GM19099 (cell line): Measurements from ENCODE around the gene SNHG17.

Experiments
- POLR2A ChIP-seq: IDR thresholded peaks from 3 replicates; pipeline ENCODE4 v1.6.1; 2011; ENCODE audit warnings: low read depth; ENCODE audit not compliant: insufficient read length; ENCODE audit errors: extremely low read depth

Gene SNHG17

GRCh38 chr20:38402089-38402488, 33.0 kb downstream of the SNHG17 start:
- no peak for TF ChIP-seq POLR2A

- no peak for TF ChIP-seq POLR2A
Measured at GRCh38 chr20:38395165-38395564, 40.0 kb downstream of the SNHG17 start.

DNA sequence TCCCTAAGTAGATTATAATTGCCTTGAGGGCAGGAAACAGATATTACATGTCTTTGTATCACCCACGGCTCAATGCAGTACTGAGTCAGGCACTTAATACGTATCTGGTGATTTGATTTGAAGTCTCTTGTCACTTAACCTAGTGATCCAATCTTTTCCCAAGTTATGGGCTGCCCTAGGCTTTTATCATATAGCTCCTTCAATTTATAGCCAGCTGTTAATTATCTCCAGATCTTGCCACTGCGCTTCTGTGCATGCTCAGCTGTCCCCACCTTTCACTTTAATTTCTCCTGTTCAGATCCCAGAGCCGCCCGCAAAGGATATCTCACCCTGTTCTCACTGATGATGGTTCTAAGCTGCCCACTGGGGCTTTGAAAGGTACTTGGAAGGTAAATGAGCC, 41.9 kb downstream of the SNHG17 start:
- no peak for TF ChIP-seq POLR2A

GRCh38 chr20:38392356-38392755, 42.8 kb downstream of the SNHG17 start:
- TF ChIP-seq POLR2A = no peak

DNA sequence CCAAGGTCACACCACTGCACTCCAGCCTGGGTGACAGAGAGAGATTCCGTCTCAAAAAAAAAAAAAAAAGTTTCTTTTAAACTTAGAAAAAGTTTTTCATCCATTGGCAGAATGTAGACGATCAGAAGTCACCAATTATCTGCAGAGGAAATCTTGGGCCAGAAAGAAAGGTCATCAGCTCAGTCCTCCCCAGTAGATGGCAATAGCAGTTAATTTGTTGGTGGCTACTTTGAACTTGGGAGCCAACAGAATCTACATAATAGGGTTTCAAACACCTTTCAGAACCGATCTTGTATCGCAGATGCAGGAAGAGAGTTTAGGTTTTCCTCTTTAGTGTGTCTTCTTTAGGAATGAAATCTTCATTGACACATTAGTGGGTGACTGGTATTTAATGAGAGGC, 47.2 kb downstream of the SNHG17 start:
- TF ChIP-seq POLR2A = no peak

GRCh38 chr20:38386851-38387250, 48.3 kb downstream of the SNHG17 start:
- TF ChIP-seq POLR2A = no peak

DNA sequence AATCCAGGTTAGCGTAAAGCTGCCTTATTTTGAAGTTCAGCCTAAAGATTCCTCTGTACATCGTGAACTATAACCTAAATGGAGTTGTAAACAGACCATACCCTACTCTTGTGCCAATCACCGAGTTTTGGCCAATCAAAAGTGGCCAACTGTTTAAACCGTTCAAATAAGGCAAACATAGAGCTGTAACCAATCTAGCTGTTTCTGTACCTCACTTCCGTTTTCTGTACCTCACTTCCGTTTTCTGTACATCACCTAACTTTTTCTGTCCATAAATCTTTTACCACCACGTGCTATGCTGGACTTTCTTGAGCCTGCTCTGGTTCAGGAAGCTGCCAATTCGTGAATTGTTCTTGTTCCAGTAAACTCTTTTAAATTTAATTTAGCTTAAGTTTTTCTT, 49.1 kb downstream of the SNHG17 start:
- no peak for TF ChIP-seq POLR2A

DNA sequence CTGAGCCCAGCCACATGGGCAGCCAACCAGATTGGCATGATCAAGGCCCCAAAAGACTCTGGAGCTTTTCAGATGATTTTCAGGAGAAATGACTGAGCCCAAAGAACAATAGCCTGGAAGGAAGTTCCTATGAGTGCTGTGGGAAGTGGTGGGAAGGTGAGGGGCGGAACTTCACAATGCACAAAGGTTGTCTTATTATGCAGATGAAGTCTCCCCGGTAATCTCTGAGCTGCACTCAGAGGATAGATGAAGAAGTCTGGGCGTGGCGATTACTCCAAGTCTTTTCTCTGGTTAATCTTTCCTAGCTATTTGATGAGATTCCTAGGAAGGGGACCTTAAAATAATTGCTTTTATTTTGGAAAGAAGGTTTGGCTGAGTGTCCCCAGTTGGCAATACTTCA, 52.0 kb downstream of the SNHG17 start:
- no peak for TF ChIP-seq POLR2A

GRCh38 chr20:38377039-38377685, 58.0 kb downstream of the SNHG17 start:
- no peak for TF ChIP-seq POLR2A

DNA sequence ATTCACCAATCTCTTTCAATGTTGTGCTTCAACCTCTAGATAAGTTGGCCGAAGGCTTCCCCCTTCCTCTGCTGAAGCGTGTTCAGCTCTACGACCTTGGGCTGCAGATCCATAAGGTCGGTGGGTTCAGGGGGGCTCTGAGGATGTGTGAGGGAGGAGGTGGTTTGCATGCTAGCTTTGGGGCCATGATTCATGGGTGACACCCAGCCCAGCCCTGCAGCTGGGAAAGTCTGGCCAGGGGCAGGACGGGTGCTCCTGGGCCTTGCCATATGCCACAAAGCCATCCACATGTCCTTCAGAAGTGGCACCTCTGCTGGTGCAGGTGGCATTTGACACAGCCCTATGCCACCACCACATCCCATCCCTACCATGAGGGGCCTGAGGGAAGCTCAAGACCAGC, 61.2 kb downstream of the SNHG17 start:
- no peak for TF ChIP-seq POLR2A

- no peak for TF ChIP-seq POLR2A
Measured at GRCh38 chr20:38373231-38373867, 61.8 kb downstream of the SNHG17 start.

- no peak for TF ChIP-seq POLR2A
Measured at GRCh38 chr20:38372806-38373205, 62.3 kb downstream of the SNHG17 start.
